Mesendoderm (in vitro differentiated cells): ENCODE data around the gene IGF1R.
A peak's percentile ranks its signal among the peaks of the same experiment; 100 is the strongest.

Experiments
- DNase-seq: peaks from one replicate; pipeline ENCODE4 v3.0.0; 2013
- H2AK5ac ChIP-seq: 2 replicates; pipeline ENCODE4 v1.6.1; 2013; ENCODE audit warnings: low read length, inconsistent platforms
- H2BK120ac ChIP-seq: 2 replicates; pipeline ENCODE4 v1.6.1; 2013; ENCODE audit warnings: low read depth, mild to moderate bottlenecking, low read length, moderate library complexity, mixed read lengths
- H2BK15ac ChIP-seq: replicated peaks from 2 replicates; pipeline ENCODE4 v1.6.1; 2013; ENCODE audit warnings: low read depth, mild to moderate bottlenecking, moderate library complexity
- H2BK5ac ChIP-seq: 2 replicates; pipeline ENCODE4 v1.6.1; 2013; ENCODE audit warnings: low read length, inconsistent platforms
- H3K18ac ChIP-seq: 2 replicates; pipeline ENCODE4 v1.6.1; 2013; ENCODE audit warnings: mild to moderate bottlenecking, low read length, mixed read lengths
- H3K23ac ChIP-seq: one replicate; pipeline ENCODE4 v1.6.1; 2013; ENCODE audit warnings: low read length
- H3K27ac ChIP-seq: 2 replicates; pipeline ENCODE4 v1.5.1; 2013; ENCODE audit warnings: low read depth, mild to moderate bottlenecking, inconsistent platforms, low read length, moderate library complexity
- H3K27me3 ChIP-seq: 2 replicates; pipeline ENCODE4 v1.6.1; 2013; ENCODE audit warnings: low read length, control low read depth, mild to moderate bottlenecking, inconsistent platforms; ENCODE audit not compliant: insufficient read depth, poor library complexity
- H3K36me3 ChIP-seq: 2 replicates; pipeline ENCODE4 v1.6.1; 2013; ENCODE audit warnings: low read length, inconsistent platforms; ENCODE audit not compliant: control insufficient read depth, insufficient read depth
- H3K4ac ChIP-seq: one replicate; pipeline ENCODE4 v1.6.1; 2013; ENCODE audit warnings: low read depth, mild to moderate bottlenecking, low read length, moderate library complexity
- H3K4me1 ChIP-seq: 2 replicates; pipeline ENCODE4 v1.6.1; 2013; ENCODE audit warnings: low read depth, low read length, inconsistent platforms; ENCODE audit not compliant: control insufficient read depth
- H3K4me2 ChIP-seq: 2 replicates; pipeline ENCODE4 v1.6.1; 2013; ENCODE audit warnings: low read length
- H3K4me3 ChIP-seq: 2 replicates; pipeline ENCODE4 v1.5.1; 2013; ENCODE audit warnings: mild to moderate bottlenecking, low read length
- H3K56ac ChIP-seq: one replicate; pipeline ENCODE4 v1.6.1; 2013; ENCODE audit warnings: low read length
- H3K79me1 ChIP-seq: 2 replicates; pipeline ENCODE4 v1.6.1; 2013; ENCODE audit warnings: low read length, inconsistent platforms
- H3K79me2 ChIP-seq: 2 replicates; pipeline ENCODE4 v1.6.1; 2013; ENCODE audit warnings: mild to moderate bottlenecking, low read length; ENCODE audit not compliant: control insufficient read depth, insufficient read depth
- H3K9ac ChIP-seq: 2 replicates; pipeline ENCODE4 v1.6.1; 2013; ENCODE audit warnings: low read length, inconsistent platforms
- H4K5ac ChIP-seq: one replicate; pipeline ENCODE4 v1.6.1; 2013; ENCODE audit warnings: low read length
- H4K8ac ChIP-seq: one replicate; pipeline ENCODE4 v1.6.1; 2013; ENCODE audit warnings: low read depth, mild to moderate bottlenecking, control low read depth, low read length, moderate library complexity
- WGBS: extraction: QIAGEN DNeasy Blood & Tissue Kit; methylation state at CpG from one replicate; pipeline ENCODE4 v1.1.7; 2013; ENCODE audit warnings: low lambda C conversion rate, missing lambda C conversion rate; ENCODE audit not compliant: insufficient coverage; ENCODE audit errors: extremely low coverage; 5-methylcytosine and 5-hydroxymethylcytosine counted together

Gene IGF1R

DNA sequence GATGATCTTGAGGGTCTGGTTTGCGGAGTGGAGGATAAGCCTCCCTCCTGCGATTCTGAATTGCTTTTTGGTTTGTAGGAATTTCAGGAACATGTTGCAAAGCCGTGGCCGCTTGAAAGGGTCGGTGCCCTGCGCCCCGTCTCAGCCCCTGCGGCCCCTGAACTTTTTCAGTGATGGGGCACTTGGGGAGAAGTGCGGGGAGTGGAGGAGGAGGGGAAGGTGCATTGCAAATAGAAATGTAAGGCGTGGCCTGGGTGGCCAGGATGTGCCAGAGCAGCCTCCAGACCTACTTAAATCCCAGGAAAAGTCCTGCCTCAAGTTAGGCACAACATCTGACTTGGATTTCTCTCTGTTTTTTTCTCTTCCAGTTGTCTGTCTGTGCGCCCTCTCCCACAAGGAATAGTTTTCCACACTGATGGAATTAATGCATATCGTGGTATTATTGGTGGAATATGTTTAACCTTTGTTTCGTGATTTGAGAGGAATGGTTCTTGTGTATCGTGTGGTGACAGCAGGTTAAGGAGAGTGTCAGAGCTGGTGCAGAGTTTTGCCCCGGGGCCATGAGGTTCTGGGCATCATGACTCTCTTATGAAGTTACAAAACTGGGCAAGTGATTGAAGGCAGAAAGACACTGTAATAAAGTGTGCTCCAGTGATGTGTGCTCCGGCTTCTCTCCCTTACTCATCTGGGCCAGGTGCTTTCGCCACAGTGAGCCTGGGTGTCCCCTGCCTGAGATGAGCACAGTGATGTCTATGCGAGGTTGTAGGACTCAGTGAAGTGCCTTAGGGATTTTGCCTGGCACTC is 205.5 kb downstream of the IGF1R start:
- Histone ChIP-seq H3K9ac (peak overlapping the region; percentile 12), H3K4me2 (peak overlapping the region; percentile 33), H3K36me3 (no peaks in the 10 kb centered on the region), H3K4me1 (peaks cover 12% of the 10 kb centered on the region), H2BK5ac (no peak overlapping the region), H3K27me3 (no peaks in the 10 kb centered on the region), H3K27ac (peak overlapping the region; percentile 29), H3K4ac (no peak overlapping the region), H3K18ac (no peak overlapping the region), H4K5ac (no peak overlapping the region), H2BK15ac (no peak overlapping the region), H3K23ac (peak overlapping the region; percentile 56), H2AK5ac (no peak overlapping the region), H3K4me3 (no peak overlapping the region), H2BK120ac (no peak overlapping the region), H3K56ac (peak overlapping the region; percentile 58), H4K8ac (no peak overlapping the region), H3K79me1 (peaks cover 26% of the 10 kb centered on the region), H3K79me2 (peaks cover 72% of the 10 kb centered on the region)
- no CpG with 5 or more reads among the region's 18 CpGs for WGBS
- no peak for DNase-seq

- WGBS: no CpG with 5 or more reads among the region's 7 CpGs
- no peak for DNase-seq
- no peak overlapping the region for H3K4me2 ChIP-seq
- H3K9ac ChIP-seq: no peak overlapping the region
- peaks cover 26% of the 10 kb centered on the region for H3K79me1 ChIP-seq
- H2BK15ac ChIP-seq: no peak overlapping the region
- peaks cover 73% of the 10 kb centered on the region for H3K79me2 ChIP-seq
- H2BK5ac ChIP-seq: no peak overlapping the region
- H2BK120ac ChIP-seq: no peak overlapping the region
- H3K4me1 ChIP-seq: peaks cover 12% of the 10 kb centered on the region
- no peak overlapping the region for H2AK5ac ChIP-seq
- no peak overlapping the region for H3K18ac ChIP-seq
- H3K36me3 ChIP-seq: no peaks in the 10 kb centered on the region
- no peak overlapping the region for H3K27ac ChIP-seq
- no peak overlapping the region for H4K5ac ChIP-seq
- H4K8ac ChIP-seq: no peak overlapping the region
- H3K4ac ChIP-seq: no peak overlapping the region
- peak overlapping the region; percentile 26 for H3K56ac ChIP-seq
- no peak overlapping the region for H3K23ac ChIP-seq
- no peaks in the 10 kb centered on the region for H3K27me3 ChIP-seq
- no peak overlapping the region for H3K4me3 ChIP-seq
These were observed 206.2 kb downstream of the IGF1R start for GRCh38 chr15:98854496-98854895.

GRCh38 chr15:98855067-98855814 is 206.9 kb downstream of the IGF1R start:
- H3K56ac ChIP-seq: no peak overlapping the region
- no peak overlapping the region for H3K4me3 ChIP-seq
- H3K4me1 ChIP-seq: peaks cover 14% of the 10 kb centered on the region
- H2BK120ac ChIP-seq: no peak overlapping the region
- no peak overlapping the region for H3K9ac ChIP-seq
- H3K18ac ChIP-seq: no peak overlapping the region
- H3K27ac ChIP-seq: no peak overlapping the region
- H3K4ac ChIP-seq: no peak overlapping the region
- no peak overlapping the region for H3K4me2 ChIP-seq
- no peak overlapping the region for H2BK15ac ChIP-seq
- no peaks in the 10 kb centered on the region for H3K36me3 ChIP-seq
- no peak overlapping the region for H2BK5ac ChIP-seq
- no peaks in the 10 kb centered on the region for H3K27me3 ChIP-seq
- no peak overlapping the region for H4K5ac ChIP-seq
- no peak overlapping the region for H4K8ac ChIP-seq
- H3K23ac ChIP-seq: no peak overlapping the region
- H3K79me1 ChIP-seq: peaks cover 22% of the 10 kb centered on the region
- DNase-seq: no peak
- WGBS: no CpG with 5 or more reads among the region's 10 CpGs
- H2AK5ac ChIP-seq: no peak overlapping the region
- peaks cover 70% of the 10 kb centered on the region for H3K79me2 ChIP-seq

DNA sequence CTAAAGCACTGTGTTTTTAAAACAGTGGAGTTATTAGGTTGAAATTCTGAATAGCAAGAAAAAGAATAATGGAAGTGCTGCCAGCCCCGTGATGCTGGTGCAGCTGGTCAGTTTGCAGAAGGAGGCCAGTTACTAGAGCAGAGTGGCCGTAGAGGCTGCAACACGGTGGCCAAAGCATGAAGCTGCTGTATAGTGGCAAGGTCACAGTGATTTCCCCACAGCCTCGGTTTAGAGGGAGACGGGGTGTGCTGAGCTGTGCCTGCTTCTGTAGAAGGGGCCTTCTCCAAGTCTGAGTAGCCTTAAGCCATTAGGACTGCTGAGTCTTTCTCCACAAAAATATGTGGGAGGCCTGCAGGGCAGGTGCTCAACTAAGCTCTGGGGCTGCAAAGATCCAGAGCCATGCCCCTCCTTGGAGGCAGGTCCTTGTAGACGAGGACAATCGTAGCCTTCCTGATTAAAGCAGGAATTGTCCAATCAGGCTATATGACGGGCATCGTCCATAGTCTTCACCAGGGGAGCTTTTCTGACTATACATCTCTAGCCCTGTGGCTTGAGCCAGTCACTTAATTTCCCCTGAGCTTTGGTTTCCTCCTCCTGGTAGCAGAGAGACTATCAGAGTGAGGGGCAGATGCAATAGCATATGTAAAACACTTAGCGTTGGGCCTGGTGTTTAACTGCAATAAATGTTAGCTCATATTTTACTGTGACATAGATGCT is 207.6 kb downstream of the IGF1R start:
- H3K79me2 ChIP-seq: peaks cover 71% of the 10 kb centered on the region
- no peak overlapping the region for H3K4ac ChIP-seq
- H3K23ac ChIP-seq: no peak overlapping the region
- no peaks in the 10 kb centered on the region for H3K27me3 ChIP-seq
- no peak overlapping the region for H2BK15ac ChIP-seq
- H3K36me3 ChIP-seq: no peaks in the 10 kb centered on the region
- H2BK5ac ChIP-seq: no peak overlapping the region
- no peak overlapping the region for H3K56ac ChIP-seq
- H3K79me1 ChIP-seq: peaks cover 17% of the 10 kb centered on the region
- no peak overlapping the region for H2BK120ac ChIP-seq
- no peak overlapping the region for H4K5ac ChIP-seq
- no CpG with 5 or more reads among the region's 10 CpGs for WGBS
- no peak for DNase-seq
- peaks cover 15% of the 10 kb centered on the region for H3K4me1 ChIP-seq
- H4K8ac ChIP-seq: no peak overlapping the region
- H3K18ac ChIP-seq: no peak overlapping the region
- no peak overlapping the region for H3K9ac ChIP-seq
- H3K4me3 ChIP-seq: no peak overlapping the region
- H3K4me2 ChIP-seq: no peak overlapping the region
- H2AK5ac ChIP-seq: no peak overlapping the region
- no peak overlapping the region for H3K27ac ChIP-seq

DNA sequence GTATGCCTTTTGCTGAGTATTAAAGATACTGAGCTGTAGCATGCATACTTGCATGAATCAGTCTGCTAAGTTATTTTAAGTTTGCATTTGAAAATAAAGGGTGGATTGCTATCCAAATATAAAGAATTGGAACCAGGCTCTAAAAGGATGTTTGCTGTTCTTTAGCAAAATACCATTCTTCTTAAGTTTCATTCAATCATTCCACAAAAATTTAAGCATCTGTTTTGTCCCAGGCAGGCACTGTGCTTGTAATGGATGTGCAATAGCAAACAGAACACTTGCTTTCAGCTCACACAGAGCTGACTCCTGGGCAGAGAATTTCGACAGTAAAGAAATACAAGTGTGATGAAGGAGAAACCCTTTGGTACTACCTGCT is 208.2 kb downstream of the IGF1R start:
- H3K27ac ChIP-seq: no peak overlapping the region
- peaks cover 72% of the 10 kb centered on the region for H3K79me2 ChIP-seq
- H3K36me3 ChIP-seq: no peaks in the 10 kb centered on the region
- H4K8ac ChIP-seq: no peak overlapping the region
- no peak overlapping the region for H3K9ac ChIP-seq
- H4K5ac ChIP-seq: no peak overlapping the region
- no CpG with 5 or more reads among the region's 1 CpG for WGBS
- H3K4me2 ChIP-seq: no peak overlapping the region
- H2BK120ac ChIP-seq: no peak overlapping the region
- H3K4me3 ChIP-seq: no peak overlapping the region
- peaks cover 17% of the 10 kb centered on the region for H3K4me1 ChIP-seq
- no peak overlapping the region for H2AK5ac ChIP-seq
- peaks cover 16% of the 10 kb centered on the region for H3K79me1 ChIP-seq
- DNase-seq: no peak
- H3K23ac ChIP-seq: no peak overlapping the region
- H2BK5ac ChIP-seq: no peak overlapping the region
- H3K56ac ChIP-seq: no peak overlapping the region
- H3K4ac ChIP-seq: no peak overlapping the region
- H3K27me3 ChIP-seq: no peaks in the 10 kb centered on the region
- no peak overlapping the region for H3K18ac ChIP-seq
- H2BK15ac ChIP-seq: no peak overlapping the region
